Tongue (tissue), 2 donors: ENCODE measurements around the gene SLC9A6. TPM values are rescaled to one million over a fixed set of nuclear protein-coding genes. Genes with fewer than 3 reads are reported as not detected.
"Not testable (repeated sequence)": the region's sequence is repeated elsewhere in the genome, so short reads cannot be mapped to it uniquely, and the experiment has no call there.

Source experiments
- DNase-seq: peaks from one replicate; pipeline ENCODE4 v3.0.0-alpha.2; 2015
- total RNA-seq: library from RNA; depleted of rRNA; stranded (reverse); fragments of >200 nt; gene quantifications from one replicate; pipeline ENCODE4 v1.2.3, GENCODE V29; 2014

SLC9A6 gene
- total RNA-seq, 1 donor from 2014 or later: 17.2 TPM

GRCh38 chrX:136030303-136031191 lies 45.3 kb downstream of the SLC9A6 start:
- peak; percentile 72 for DNase-seq

- DNase-seq: no peak
Measured at GRCh38 chrX:136031626-136032025, 46.4 kb downstream of the SLC9A6 start.

- no peak for DNase-seq
Measured at GRCh38 chrX:136032370-136032769, 47.1 kb downstream of the SLC9A6 start.

- DNase-seq: no peak
Measured at GRCh38 chrX:136034668-136035067, 49.4 kb downstream of the SLC9A6 start.

GRCh38 chrX:136035663-136036062 lies 50.4 kb downstream of the SLC9A6 start:
- DNase-seq: no peak

- DNase-seq: no peak
Measured at GRCh38 chrX:136039485-136039884, 54.2 kb downstream of the SLC9A6 start.

- DNase-seq: no peak
Measured at GRCh38 chrX:136039968-136040367, 54.7 kb downstream of the SLC9A6 start.

GRCh38 chrX:136041254-136041812 lies 56.1 kb downstream of the SLC9A6 start:
- DNase-seq: no peak

- no peak for DNase-seq
Measured at GRCh38 chrX:136045008-136045407, 59.8 kb downstream of the SLC9A6 start.

GRCh38 chrX:136046295-136047015 lies 61.2 kb downstream of the SLC9A6 start:
- peak; percentile 53 for DNase-seq

- DNase-seq: no peak
Measured at GRCh38 chrX:136047016-136047642, 61.9 kb downstream of the SLC9A6 start.

- DNase-seq: no peak
Measured at GRCh38 chrX:136047969-136048368, 62.7 kb downstream of the SLC9A6 start.

GRCh38 chrX:136048446-136048845 lies 63.2 kb downstream of the SLC9A6 start:
- DNase-seq: no peak

GRCh38 chrX:136049608-136050007 lies 64.4 kb downstream of the SLC9A6 start:
- no peak for DNase-seq

GRCh38 chrX:136050875-136051274 lies 65.6 kb downstream of the SLC9A6 start:
- DNase-seq: not testable (repeated sequence)

- no peak for DNase-seq
Measured at GRCh38 chrX:136051611-136052010, 66.4 kb downstream of the SLC9A6 start.

- peak; percentile 74 for DNase-seq
Measured at GRCh38 chrX:136055651-136056221, 70.5 kb downstream of the SLC9A6 start.

- no peak for DNase-seq
Measured at GRCh38 chrX:136057567-136057966, 72.3 kb downstream of the SLC9A6 start.

- no peak for DNase-seq
Measured at GRCh38 chrX:136059350-136059749, 74.1 kb downstream of the SLC9A6 start.

- DNase-seq: peak; percentile 22
Measured at GRCh38 chrX:136061286-136061685, 76.1 kb downstream of the SLC9A6 start.

- DNase-seq: peak; percentile 35
Measured at GRCh38 chrX:136061696-136062095, 76.5 kb downstream of the SLC9A6 start.
